H1 (cell line): ENCODE measurements around the gene RABEPK. TPM values are rescaled to one million over a fixed set of nuclear protein-coding genes. Genes with fewer than 3 reads are reported as not detected.

Source experiments
- BCL11A ChIP-seq, 2 experiments: IDR thresholded peaks; one replicate each; pipeline ENCODE4 v1.6.1; 2011; ENCODE audit warnings: low read depth in 2 of 2, low read length in 2 of 2, mild to moderate bottlenecking in 2 of 2
- CBX8 ChIP-seq: fragments of 300-800, 300-1000 bp; sonication (generic); IDR thresholded peaks from 2 replicates; pipeline ENCODE4 v1.7.1; 2016; ENCODE audit warnings: low read depth, low read length, borderline replicate concordance
- CEBPB ChIP-seq: IDR thresholded peaks from 2 replicates; pipeline ENCODE4 v1.6.1; 2012; ENCODE audit warnings: low read depth, low read length
- CHD2 ChIP-seq: IDR thresholded peaks from 2 replicates; pipeline ENCODE4 v1.6.1; 2012; ENCODE audit warnings: low read length, improper control_type of control experiment
- CREB1 ChIP-seq: IDR thresholded peaks from 2 replicates; pipeline ENCODE4 v1.6.1; 2012; ENCODE audit warnings: inconsistent platforms
- E2F6 ChIP-seq: IDR thresholded peaks from 2 replicates; pipeline ENCODE4 v1.6.1; 2012; ENCODE audit warnings: inconsistent platforms
- EP300 ChIP-seq, 2 experiments: IDR thresholded peaks; 1 replicate in 1 of 2; 2 replicates in 1 of 2; pipeline ENCODE4 v1.6.1; 2011 to 2012; ENCODE audit warnings: low read depth in 2 of 2, low read length in 2 of 2, mild to moderate bottlenecking in 2 of 2, borderline replicate concordance in 1 of 2, inconsistent platforms in 1 of 2, moderate library complexity in 1 of 2
- JUND ChIP-seq: IDR thresholded peaks from 2 replicates; pipeline ENCODE4 v1.6.1; 2011; ENCODE audit warnings: mild to moderate bottlenecking, improper control_type of control experiment, low read length
- MAX ChIP-seq: IDR thresholded peaks from 2 replicates; pipeline ENCODE4 v1.6.1; 2012; ENCODE audit warnings: inconsistent platforms
- PHF8 ChIP-seq: fragments of 200-600 bp; sonication (generic); conservative IDR thresholded peaks from 2 replicates; pipeline ENCODE4 v1.7.1; 2012; ENCODE audit warnings: low read depth, mild to moderate bottlenecking, inconsistent platforms, low read length, moderate library complexity
- POLR2AphosphoS5 ChIP-seq: IDR thresholded peaks from 2 replicates; pipeline ENCODE4 v1.6.1; 2011; ENCODE audit warnings: low read depth, low read length
- RBBP5 ChIP-seq: IDR thresholded peaks from 2 replicates; pipeline ENCODE4 v1.7.1; 2012; ENCODE audit warnings: low read depth, mild to moderate bottlenecking, inconsistent platforms, low read length, moderate library complexity, borderline replicate concordance
- SIN3A ChIP-seq, 2 experiments: IDR thresholded peaks in 1 of 2; conservative IDR thresholded peaks in 1 of 2; 2 replicates each; pipeline ENCODE4 v1.6.1; 2011 to 2012; ENCODE audit warnings: low read length in 2 of 2, improper control_type of control experiment in 1 of 2, low read depth in 1 of 2, mild to moderate bottlenecking in 1 of 2
- SP2 ChIP-seq: IDR thresholded peaks from 2 replicates; pipeline ENCODE4 v1.6.1; 2012; ENCODE audit warnings: mild to moderate bottlenecking, low read length, inconsistent platforms
- TAF1 ChIP-seq: IDR thresholded peaks from 2 replicates; pipeline ENCODE4 v1.6.1; 2011; ENCODE audit warnings: mild to moderate bottlenecking, low read depth, low read length
- TCF12 ChIP-seq: IDR thresholded peaks from 2 replicates; pipeline ENCODE4 v1.6.1; 2011; ENCODE audit warnings: low read depth, mild to moderate bottlenecking, low read length
- polyA plus RNA-seq, 7 experiments: library from polyadenylated mRNA; depleted of rRNA in 3 of 7; stranded (reverse) in 5 of 7; unstranded in 2 of 7; fragments of >200 nt in 5 of 7; fragments of 200-250 nt in 2 of 7; gene quantifications; 1 replicate in 5 of 7; 2 replicates in 1 of 7; 4 replicates in 1 of 7; pipeline versions ENCODE4 v1.2.1 to v1.2.3, GENCODE V29; 2011 to 2013; ENCODE audit warnings: missing spikeins in 2 of 7, mixed read lengths in 2 of 7
- total RNA-seq: library from RNA; stranded (reverse); fragmentation: NEBNext Ultra II Directional; extraction: Animal tissue kit (Norgen Biotek cat#: 25700); gene quantifications from 2 replicates; pipeline ENCODE4 v1.2.1, GENCODE V29; 2021

The RABEPK gene
- total and polyA plus RNA-seq, 2 of the 8 experiments (the other 6 are each of a cell fraction or from before 2014, with no cell fraction given), result 26.3 to 34.3 TPM

- peak; percentile 96 for TF ChIP-seq PHF8
- 0 out of 2 replicates have a peak, but pooled peaks have one; percentile 18 for TF ChIP-seq E2F6
- no peak for TF ChIP-seq SP2
- peak; percentile 86 for TF ChIP-seq TAF1
- TF ChIP-seq MAX, result peak; percentile 93
- TF ChIP-seq TCF12, result 0 out of 2 replicates have a peak, but pooled peaks have one; percentile 19
- no peak for TF ChIP-seq JUND
- no peak for TF ChIP-seq CBX8
- TF ChIP-seq BCL11A (IDR thresholded peaks at IDR 0.05; ENCODE audit: low read depth in 2 of 2, low read length in 2 of 2), result no peak
- TF ChIP-seq POLR2AphosphoS5, result peak; percentile 90
- TF ChIP-seq RBBP5, result 0 out of 2 replicates have a peak, but pooled peaks have one; percentile 57
- peak; percentile 81 to 88; a peak in 2 of 4 replicates for TF ChIP-seq SIN3A (conservative IDR thresholded peaks at IDR 0.05 in 1 of 2, IDR thresholded peaks at IDR 0.05 in 1 of 2; ENCODE audit: low read depth in 1 of 2, low read length in 2 of 2)
- peak; percentile 89 for TF ChIP-seq CEBPB
- no peak for TF ChIP-seq CREB1
- no peak for TF ChIP-seq CHD2
- TF ChIP-seq EP300 (IDR thresholded peaks at IDR 0.05; ENCODE audit: borderline replicate concordance in 1 of 2, low read depth in 2 of 2, low read length in 2 of 2), result no peak
Observed at GRCh38 chr9:125200216-125201047, at the start of gene RABEPK (continued).
